ENCODE results near the gene PPFIBP2. TPM values are rescaled to one million over a fixed set of nuclear protein-coding genes. Genes with fewer than 3 reads are reported as not detected.

The PPFIBP2 gene
- total and polyA plus RNA-seq, 2 of the 13 experiments (the other 11 are each of a cell fraction or from before 2014, with no cell fraction given) = 15.0 to 52.5 TPM

DNA sequence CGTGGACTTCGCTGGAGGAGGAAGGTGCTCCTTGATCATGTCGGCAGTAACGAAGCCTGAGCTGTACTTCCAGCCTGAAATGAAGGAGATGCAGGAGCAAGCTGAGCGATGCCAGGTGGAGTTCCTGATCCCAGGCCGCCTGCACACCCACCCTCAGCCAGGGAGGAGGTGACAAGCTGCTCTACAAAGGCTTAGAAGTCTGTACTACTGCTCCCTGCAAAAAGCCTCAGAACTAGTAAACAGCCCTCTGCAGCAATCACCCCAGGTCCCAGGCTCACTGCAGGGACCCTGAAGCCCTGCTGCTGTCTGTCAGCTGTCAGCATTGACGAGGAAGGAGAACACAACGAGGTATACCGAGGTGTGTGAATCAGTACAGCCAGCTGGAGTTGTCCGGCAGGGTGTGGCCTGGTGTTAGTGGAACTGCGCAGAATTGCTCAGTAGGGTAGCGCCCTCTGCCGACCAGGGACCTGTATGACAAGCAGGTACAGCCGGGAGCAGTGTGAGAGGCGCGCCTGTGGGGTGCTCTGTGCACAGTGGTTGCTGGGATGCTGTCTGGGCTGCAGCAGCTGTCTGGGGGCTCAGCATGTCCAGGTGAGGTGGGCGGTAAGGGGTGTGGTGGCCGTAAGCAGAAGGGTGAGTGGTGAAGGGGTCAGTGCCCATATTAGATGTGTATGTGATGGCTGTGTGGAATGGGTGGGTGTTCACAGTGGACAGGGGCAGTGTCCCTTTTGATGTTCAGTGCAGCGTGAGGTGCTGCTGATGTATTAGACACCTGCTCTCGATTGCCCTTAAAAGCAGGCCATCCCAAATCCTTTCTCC is 151.9 kb downstream of the PPFIBP2 start (continued):
- TF ChIP-seq ZBTB3 (CRISPR knock-in tag; IDR thresholded peaks at IDR 0.05; ENCODE audit: borderline replicate concordance, low read depth) (no peak), MATR3 (CRISPR knock-in tag; IDR thresholded peaks at IDR 0.05) (no peak), PHF21A (CRISPR knock-in tag; IDR thresholded peaks at IDR 0.05) (no peak), REST (IDR thresholded peaks at IDR 0.05; ENCODE audit: borderline replicate concordance in 1 of 2, low read depth in 1 of 2, low read length in 2 of 2) (no peak), ZC3H13 (CRISPR knock-in tag; IDR thresholded peaks at IDR 0.05) (no peak), CHCHD3 (CRISPR knock-in tag; IDR thresholded peaks at IDR 0.05) (no peak), GMEB2 (CRISPR knock-in tag; IDR thresholded peaks at IDR 0.05; ENCODE audit: low read depth) (no peak), CCDC6 (CRISPR knock-in tag; IDR thresholded peaks at IDR 0.05) (no peak), REXO4 (CRISPR knock-in tag; IDR thresholded peaks at IDR 0.05; ENCODE audit: borderline replicate concordance) (no peak), BCL6 (CRISPR knock-in tag; IDR thresholded peaks at IDR 0.05) (peak; percentile 30; the same call in 1 of the 2 replicates), TCF12 (IDR thresholded peaks at IDR 0.05) (no peak), TCF12 (CRISPR knock-in tag; IDR thresholded peaks at IDR 0.05) (no peak), SNAPC2 (CRISPR knock-in tag; IDR thresholded peaks at IDR 0.05) (no peak), ARNTL (CRISPR knock-in tag; IDR thresholded peaks at IDR 0.05) (no peak), JUND (CRISPR knock-in tag; IDR thresholded peaks at IDR 0.05) (no peak), TEF (CRISPR knock-in tag; IDR thresholded peaks at IDR 0.05) (no peak), CHD2 (IDR thresholded peaks at IDR 0.05; ENCODE audit: low read depth, low read length) (no peak), STAT6 (CRISPR knock-in tag; IDR thresholded peaks at IDR 0.05; ENCODE audit: borderline replicate concordance) (no peak), ZNF225 (CRISPR knock-in tag; IDR thresholded peaks at IDR 0.05) (no peak), ZNF468 (CRISPR knock-in tag; IDR thresholded peaks at IDR 0.05) (no peak), ZNF335 (CRISPR knock-in tag; IDR thresholded peaks at IDR 0.05) (no peak)
